Tibial nerve (tissue), 3 donors: Measurements from ENCODE around the gene SWSAP1.

Experiments used
- EP300 ChIP-seq, 2 donors: sonication (generic); formaldehyde crosslinking; IDR thresholded peaks; one replicate each; pipeline ENCODE4 v1.6.1; 2017; ENCODE audit warnings: antibody characterized with exemption in 2 of 2, mild to moderate bottlenecking in 1 of 2
- POLR2A ChIP-seq, 2 donors: fragments of 450-650 bp; IDR thresholded peaks; one replicate each; pipeline ENCODE4 v1.6.1; 2017; ENCODE audit warnings: antibody characterized with exemption in 2 of 2, mild to moderate bottlenecking in 2 of 2, moderate library complexity in 2 of 2

DNA sequence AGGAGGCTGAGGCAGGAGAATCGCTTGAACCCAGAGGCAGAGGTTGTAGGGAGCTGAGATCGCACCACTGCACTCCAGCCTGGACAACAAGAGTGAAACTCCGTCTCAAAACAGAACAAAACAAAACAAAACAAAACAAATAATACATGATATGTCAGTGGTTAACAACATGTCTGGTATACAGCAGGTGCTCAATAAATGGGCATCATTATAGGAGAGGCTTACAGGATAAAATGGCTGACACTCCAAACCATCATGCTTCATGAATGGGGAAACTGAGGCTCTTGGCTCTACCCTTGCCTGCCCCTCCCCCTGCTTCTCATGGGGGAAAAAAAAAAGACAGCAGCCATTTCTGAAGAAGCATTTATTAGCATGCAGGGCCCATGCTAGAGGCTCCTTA lies 32.0 kb upstream of the SWSAP1 start:
- TF ChIP-seq POLR2A (IDR thresholded peaks at IDR 0.05) (no peak), EP300 (IDR thresholded peaks at IDR 0.05) (no peak)
